ENCODE measurements around the gene THOC1. TPM values are rescaled to one million over a fixed set of nuclear protein-coding genes. Genes with fewer than 3 reads are reported as not detected.

Gene THOC1
- total RNA-seq, 1 donor from 2014 or later = 73.7 TPM

DNA sequence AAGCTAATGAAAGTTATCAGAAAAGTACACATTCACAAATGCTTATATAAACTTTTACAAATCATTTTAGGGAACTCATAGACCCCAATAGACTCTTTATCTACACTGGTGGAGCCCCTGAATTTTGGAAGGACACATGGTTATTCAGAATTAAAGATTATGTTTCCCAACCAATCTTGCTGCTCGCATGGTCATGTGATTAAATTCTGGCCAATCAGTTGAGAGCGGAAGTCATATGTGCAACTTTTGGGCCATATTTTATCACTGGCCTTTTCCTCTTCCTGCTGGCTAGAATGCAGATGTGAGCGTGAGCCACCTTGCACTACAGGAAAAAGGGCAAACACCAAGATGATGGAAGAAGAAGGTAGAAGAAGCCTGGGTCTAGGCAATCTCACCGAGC is 19.8 kb downstream of the THOC1 start:
- Mint-ChIP-seq H3K4me1 (no peaks in the 10 kb centered on the region), H3K36me3 (peaks cover 53% of the 10 kb centered on the region), H3K9me3 (peaks cover 7% of the 10 kb centered on the region), H3K4me3 (no peak overlapping the region), H3K27ac (no peak overlapping the region), H3K27me3 (ENCODE audit: low read depth) (no peaks in the 10 kb centered on the region)
- TF ChIP-seq, protein P1, sequence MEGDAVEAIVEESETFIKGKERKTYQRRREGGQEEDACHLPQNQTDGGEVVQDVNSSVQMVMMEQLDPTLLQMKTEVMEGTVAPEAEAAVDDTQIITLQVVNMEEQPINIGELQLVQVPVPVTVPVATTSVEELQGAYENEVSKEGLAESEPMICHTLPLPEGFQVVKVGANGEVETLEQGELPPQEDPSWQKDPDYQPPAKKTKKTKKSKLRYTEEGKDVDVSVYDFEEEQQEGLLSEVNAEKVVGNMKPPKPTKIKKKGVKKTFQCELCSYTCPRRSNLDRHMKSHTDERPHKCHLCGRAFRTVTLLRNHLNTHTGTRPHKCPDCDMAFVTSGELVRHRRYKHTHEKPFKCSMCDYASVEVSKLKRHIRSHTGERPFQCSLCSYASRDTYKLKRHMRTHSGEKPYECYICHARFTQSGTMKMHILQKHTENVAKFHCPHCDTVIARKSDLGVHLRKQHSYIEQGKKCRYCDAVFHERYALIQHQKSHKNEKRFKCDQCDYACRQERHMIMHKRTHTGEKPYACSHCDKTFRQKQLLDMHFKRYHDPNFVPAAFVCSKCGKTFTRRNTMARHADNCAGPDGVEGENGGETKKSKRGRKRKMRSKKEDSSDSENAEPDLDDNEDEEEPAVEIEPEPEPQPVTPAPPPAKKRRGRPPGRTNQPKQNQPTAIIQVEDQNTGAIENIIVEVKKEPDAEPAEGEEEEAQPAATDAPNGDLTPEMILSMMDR (IDR thresholded peaks at IDR 0.05; ENCODE audit: unreplicated experiment) = no peak
- no peak for DNase-seq (ENCODE audit: low spot score in 2 of 2, unreplicated experiment in 2 of 2)

DNA sequence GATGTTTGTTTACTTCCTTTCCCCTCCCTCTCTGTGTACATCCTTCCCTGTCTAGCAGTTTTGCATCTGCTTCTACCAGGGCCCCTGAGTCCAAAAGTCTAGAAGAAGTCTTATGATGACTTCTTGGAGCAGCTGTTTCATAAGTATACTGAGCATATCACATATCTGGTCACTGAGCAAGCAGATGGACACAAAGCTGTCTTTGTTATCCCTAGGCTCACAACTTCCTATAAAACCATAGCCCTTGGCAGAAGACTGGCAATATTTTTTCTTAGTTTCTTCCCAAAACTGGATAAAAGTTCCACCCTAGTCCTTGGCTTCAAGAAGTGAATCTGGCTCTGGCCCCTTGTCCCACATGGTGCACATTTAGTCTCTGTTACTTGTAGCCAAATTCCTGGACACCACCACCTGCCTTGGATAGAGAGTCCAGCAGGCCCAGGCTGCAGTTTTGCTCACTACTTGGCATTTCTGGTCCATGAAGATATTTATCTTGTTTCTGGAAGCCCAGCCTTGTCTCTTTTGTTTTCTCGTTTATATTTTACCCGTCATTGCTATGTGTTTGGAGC is 22.5 kb downstream of the THOC1 start:
- Mint-ChIP-seq H3K9me3 (peaks cover 7% of the 10 kb centered on the region), H3K4me3 (no peak overlapping the region), H3K36me3 (peaks cover 52% of the 10 kb centered on the region), H3K27ac (no peak overlapping the region), H3K4me1 (no peaks in the 10 kb centered on the region), H3K27me3 (ENCODE audit: low read depth) (no peaks in the 10 kb centered on the region)
- TF ChIP-seq, protein P1 (IDR thresholded peaks at IDR 0.05; ENCODE audit: unreplicated experiment) = no peak
- no peak for DNase-seq (ENCODE audit: low spot score in 2 of 2, unreplicated experiment in 2 of 2)

DNA sequence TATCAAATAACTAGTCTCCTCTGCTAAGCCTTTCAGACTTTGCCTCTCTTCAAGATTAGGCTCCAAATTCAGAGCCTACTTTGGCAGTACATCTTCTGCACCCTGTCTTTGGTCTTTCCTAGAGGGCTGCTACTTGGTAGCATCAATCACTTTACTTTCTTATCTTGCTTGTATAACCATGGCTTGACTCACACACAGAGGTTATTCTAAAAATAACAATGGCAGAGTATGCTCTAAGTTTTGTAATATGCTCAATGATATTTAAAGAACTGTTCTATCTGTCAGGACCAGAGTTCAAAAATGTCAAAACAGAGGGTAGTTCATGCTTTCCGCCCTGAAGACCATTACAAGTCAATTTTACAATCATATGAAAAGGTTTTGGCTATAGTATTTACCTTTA is 27.7 kb downstream of the THOC1 start:
- Mint-ChIP-seq H3K4me3 (no peak overlapping the region), H3K36me3 (peaks cover 38% of the 10 kb centered on the region), H3K9me3 (peaks cover 7% of the 10 kb centered on the region), H3K4me1 (no peaks in the 10 kb centered on the region), H3K27ac (no peak overlapping the region), H3K27me3 (ENCODE audit: low read depth) (no peaks in the 10 kb centered on the region)
- TF ChIP-seq, protein P1 (IDR thresholded peaks at IDR 0.05; ENCODE audit: unreplicated experiment) = no peak
- no peak for DNase-seq (ENCODE audit: low spot score in 2 of 2, unreplicated experiment in 2 of 2)

DNA sequence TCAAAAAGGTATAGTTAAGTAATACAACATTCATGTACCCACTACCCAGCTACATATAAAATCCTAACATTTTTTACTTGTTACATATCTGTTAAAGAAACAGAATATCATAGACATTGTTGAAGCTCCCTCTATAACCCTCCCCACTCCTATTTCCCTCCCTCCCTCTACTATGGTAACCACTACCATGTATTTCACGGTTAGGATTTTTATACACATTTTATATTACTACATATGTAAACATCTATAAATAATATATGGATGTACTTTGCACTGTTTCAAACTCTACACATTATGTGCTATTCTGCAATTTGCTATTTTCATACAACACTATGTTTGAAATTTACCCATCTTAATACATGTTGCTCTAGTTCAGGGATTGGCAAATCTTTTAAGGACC is 36.3 kb downstream of the THOC1 start:
- TF ChIP-seq, protein P1 (IDR thresholded peaks at IDR 0.05; ENCODE audit: unreplicated experiment) = no peak
- Mint-ChIP-seq H3K27ac (no peak overlapping the region), H3K4me3 (no peak overlapping the region), H3K27me3 (ENCODE audit: low read depth) (no peaks in the 10 kb centered on the region), H3K9me3 (peaks cover 4% of the 10 kb centered on the region), H3K36me3 (peaks cover 34% of the 10 kb centered on the region), H3K4me1 (no peaks in the 10 kb centered on the region)
- no peak for DNase-seq (ENCODE audit: low spot score in 2 of 2, unreplicated experiment in 2 of 2)

DNA sequence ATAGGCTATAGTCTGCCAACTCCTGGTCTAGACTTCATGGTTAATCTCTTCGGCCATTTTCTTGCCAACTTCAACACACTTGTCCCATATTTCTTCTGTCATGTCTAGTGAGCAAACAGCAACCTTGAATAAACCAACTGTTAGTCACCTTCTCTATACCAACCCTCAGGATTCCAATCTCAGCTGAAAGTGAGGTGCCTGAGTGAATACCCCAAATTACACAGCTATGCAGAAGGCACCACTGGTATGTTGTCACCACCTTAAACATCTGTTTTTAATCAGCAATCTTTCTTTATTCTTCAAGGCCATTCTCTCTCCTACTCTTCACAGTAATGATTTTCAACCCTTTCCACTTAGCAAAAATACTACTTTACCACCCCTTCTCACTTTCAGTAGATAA is 39.3 kb downstream of the THOC1 start:
- peaks cover 32% of the 10 kb centered on the region for H3K36me3 Mint-ChIP-seq
- no peak for DNase-seq (ENCODE audit: low spot score in 2 of 2, unreplicated experiment in 2 of 2)
- H3K9me3 Mint-ChIP-seq = peaks cover 4% of the 10 kb centered on the region
- no peaks in the 10 kb centered on the region for H3K27me3 Mint-ChIP-seq (ENCODE audit: low read depth)
- H3K4me1 Mint-ChIP-seq = no peaks in the 10 kb centered on the region
- TF ChIP-seq, protein P1 (IDR thresholded peaks at IDR 0.05; ENCODE audit: unreplicated experiment) = no peak
- no peak overlapping the region for H3K27ac Mint-ChIP-seq
- no peak overlapping the region for H3K4me3 Mint-ChIP-seq

DNA sequence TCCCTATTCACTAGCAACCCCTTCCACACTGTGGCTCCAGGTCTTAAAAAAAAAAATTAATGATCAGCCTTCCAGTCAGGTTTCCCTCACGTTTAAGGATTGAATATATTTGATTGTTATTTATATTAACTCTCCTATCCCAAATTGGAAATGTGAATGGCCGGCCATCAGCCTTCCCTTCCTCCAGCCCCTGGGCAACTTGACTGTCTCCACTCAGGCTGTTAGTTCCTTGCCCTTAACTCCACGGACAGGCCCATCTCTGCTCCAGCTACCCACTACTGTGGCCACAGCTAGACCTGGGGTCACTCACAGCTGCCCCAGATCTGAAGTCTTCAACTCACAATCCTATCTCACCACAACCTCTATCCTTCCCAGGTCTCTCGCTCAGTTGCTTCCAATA is 39.9 kb downstream of the THOC1 start:
- Mint-ChIP-seq H3K4me1 (no peaks in the 10 kb centered on the region), H3K27ac (no peak overlapping the region), H3K9me3 (peaks cover 4% of the 10 kb centered on the region), H3K27me3 (ENCODE audit: low read depth) (no peaks in the 10 kb centered on the region), H3K4me3 (no peak overlapping the region), H3K36me3 (peaks cover 36% of the 10 kb centered on the region)
- DNase-seq (ENCODE audit: low spot score in 2 of 2, unreplicated experiment in 2 of 2) = no peak
- TF ChIP-seq, protein P1 (IDR thresholded peaks at IDR 0.05; ENCODE audit: unreplicated experiment) = no peak
